Upper lobe of left lung (tissue), 6 donors: ENCODE data around the gene NEO1. TPM values are rescaled to one million over a fixed set of nuclear protein-coding genes. Genes with fewer than 3 reads are reported as not detected.

Experiments used
- ATAC-seq, 2 donors: fragments of 200-7000 bp; cut with Tn5 transposase; one replicate each; pipeline ENCODE4 v1.9.1; 2022; ENCODE audit warnings: mild to moderate bottlenecking in 2 of 2, moderate library complexity in 2 of 2; ENCODE audit not compliant: low FRiP score in 2 of 2
- DNase-seq, 2 donors: peaks; one replicate each; pipeline ENCODE4 v3.0.0-alpha.2; 2019 to 2020
- H3K27ac ChIP-seq, 4 donors: fragments of 200-600 bp; sonication (generic); one replicate each; pipeline ENCODE4 v1.5.1; 2016 to 2019
- H3K27me3 ChIP-seq, 4 donors: fragments of 200-600 bp; sonication (generic); one replicate each; pipeline ENCODE4 v1.5.1; 2017 to 2019
- H3K36me3 ChIP-seq, 4 donors: fragments of 200-600 bp; sonication (generic); one replicate each; pipeline ENCODE4 v1.5.1; 2016 to 2019
- H3K4me1 ChIP-seq, 4 donors: fragments of 200-600 bp; sonication (generic); one replicate each; pipeline ENCODE4 v1.5.1; 2018 to 2019
- H3K4me3 ChIP-seq, 4 donors: fragments of 200-600 bp; sonication (generic); one replicate each; pipeline ENCODE4 v1.5.1; 2017 to 2019; ENCODE audit warnings: mild to moderate bottlenecking in 2 of 4, moderate library complexity in 1 of 4
- H3K9me3 ChIP-seq, 4 donors: fragments of 200-600 bp; sonication (generic); one replicate each; pipeline ENCODE4 v1.5.1; 2018 to 2019
- EP300 ChIP-seq, 4 donors: sonication (generic); formaldehyde crosslinking; IDR thresholded peaks; one replicate each; pipeline ENCODE4 v1.5.1; 2017; ENCODE audit warnings: antibody characterized with exemption in 4 of 4, control low read depth in 2 of 4
- POLR2A ChIP-seq, 4 donors: fragments of 450-650 bp; IDR thresholded peaks; one replicate each; pipeline ENCODE4 v1.5.1; 2016 to 2017; ENCODE audit warnings: antibody characterized with exemption in 4 of 4, mild to moderate bottlenecking in 2 of 4
- POLR2AphosphoS5 ChIP-seq, 2 donors: sonication (generic); formaldehyde crosslinking; IDR thresholded peaks; one replicate each; pipeline ENCODE4 v1.5.1; 2017; ENCODE audit warnings: antibody characterized with exemption in 2 of 2
- WGBS, 2 donors: methylation state at CpG; one replicate each; pipeline ENCODE4 v1.1.5; 2017 to 2018; 5-methylcytosine and 5-hydroxymethylcytosine counted together
- total RNA-seq, 6 donors: library from RNA; depleted of rRNA in 4 of 6; stranded (reverse); fragments of >200 nt in 4 of 6; gene quantifications; one replicate each; pipeline versions ENCODE4 v1.1.0 to v1.2.1, GENCODE V29; 2016 to 2021
- TF ChIP-seq, protein P1 (sequence below), 6 experiments: fragments of 450-650 bp in 4 of 6; fragments of 200-600 bp in 2 of 6; sonication (generic) in 2 of 6; IDR thresholded peaks; one replicate each; pipeline ENCODE4 v1.5.1; 2016 to 2019; ENCODE audit warnings: antibody characterized with exemption in 6 of 6
- donor health status: DM: no; HTN: no; CAD: no; lungs with moderate emphysema.
- donor health status: DM: no; HTN: yes; CAD: no; lungs with severe emphysema.

NEO1 gene
- total RNA-seq, 6 donors from 2014 or later = 14.7 to 37.5 (median 28.2) TPM

GRCh38 chr15:73105064-73105463, 52.8 kb downstream of the NEO1 start:
- H3K27me3 ChIP-seq = no peaks in the 10 kb centered on the region
- H3K4me3 ChIP-seq = no peak overlapping the region
- 92 to 93% methylated on average over 3 of the region's 3 CpGs for WGBS, 2 donors
- H3K36me3 ChIP-seq = no peaks in the 10 kb centered on the region
- no peak overlapping the region for H3K27ac ChIP-seq
- ATAC-seq = no peak
- TF ChIP-seq, protein P1, sequence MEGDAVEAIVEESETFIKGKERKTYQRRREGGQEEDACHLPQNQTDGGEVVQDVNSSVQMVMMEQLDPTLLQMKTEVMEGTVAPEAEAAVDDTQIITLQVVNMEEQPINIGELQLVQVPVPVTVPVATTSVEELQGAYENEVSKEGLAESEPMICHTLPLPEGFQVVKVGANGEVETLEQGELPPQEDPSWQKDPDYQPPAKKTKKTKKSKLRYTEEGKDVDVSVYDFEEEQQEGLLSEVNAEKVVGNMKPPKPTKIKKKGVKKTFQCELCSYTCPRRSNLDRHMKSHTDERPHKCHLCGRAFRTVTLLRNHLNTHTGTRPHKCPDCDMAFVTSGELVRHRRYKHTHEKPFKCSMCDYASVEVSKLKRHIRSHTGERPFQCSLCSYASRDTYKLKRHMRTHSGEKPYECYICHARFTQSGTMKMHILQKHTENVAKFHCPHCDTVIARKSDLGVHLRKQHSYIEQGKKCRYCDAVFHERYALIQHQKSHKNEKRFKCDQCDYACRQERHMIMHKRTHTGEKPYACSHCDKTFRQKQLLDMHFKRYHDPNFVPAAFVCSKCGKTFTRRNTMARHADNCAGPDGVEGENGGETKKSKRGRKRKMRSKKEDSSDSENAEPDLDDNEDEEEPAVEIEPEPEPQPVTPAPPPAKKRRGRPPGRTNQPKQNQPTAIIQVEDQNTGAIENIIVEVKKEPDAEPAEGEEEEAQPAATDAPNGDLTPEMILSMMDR (IDR thresholded peaks at IDR 0.05) = no peak
- TF ChIP-seq POLR2A (IDR thresholded peaks at IDR 0.05) (no peak), EP300 (IDR thresholded peaks at IDR 0.05) (no peak), POLR2AphosphoS5 (IDR thresholded peaks at IDR 0.05) (no peak)
- DNase-seq = no peak
- H3K9me3 ChIP-seq = no peaks in the 10 kb centered on the region
- H3K4me1 ChIP-seq = no peaks in the 10 kb centered on the region

- Histone ChIP-seq H3K27me3 (no peaks in the 10 kb centered on the region), H3K27ac (no peak overlapping the region), H3K9me3 (no peaks in the 10 kb centered on the region), H3K4me3 (no peak overlapping the region), H3K4me1 (no peaks in the 10 kb centered on the region), H3K36me3 (no peaks in the 10 kb centered on the region)
- 76 to 82% methylated on average over 4 of the region's 4 CpGs for WGBS, 2 donors
- ATAC-seq = no peak
- DNase-seq = no peak
- TF ChIP-seq, protein P1 (IDR thresholded peaks at IDR 0.05) = no peak
- TF ChIP-seq EP300 (IDR thresholded peaks at IDR 0.05) = no peak
- TF ChIP-seq POLR2AphosphoS5 (IDR thresholded peaks at IDR 0.05) = no peak
- no peak for TF ChIP-seq POLR2A (IDR thresholded peaks at IDR 0.05)
Observed at GRCh38 chr15:73108676-73109075, 56.4 kb downstream of the NEO1 start.

- ATAC-seq = no peak
- no peak for DNase-seq
- no peak overlapping the region for H3K4me3 ChIP-seq
- TF ChIP-seq POLR2A (IDR thresholded peaks at IDR 0.05) = no peak
- TF ChIP-seq POLR2AphosphoS5 (IDR thresholded peaks at IDR 0.05) = no peak
- no peak for TF ChIP-seq EP300 (IDR thresholded peaks at IDR 0.05)
- TF ChIP-seq, protein P1 (IDR thresholded peaks at IDR 0.05) = no peak
- no peaks in the 10 kb centered on the region for H3K27me3 ChIP-seq
- no peaks in the 10 kb centered on the region for H3K36me3 ChIP-seq
- no peak overlapping the region for H3K27ac ChIP-seq
- no peaks in the 10 kb centered on the region for H3K4me1 ChIP-seq
- WGBS, 2 donors = 98 to 99% methylated on average over 3 of the region's 3 CpGs
- no peaks in the 10 kb centered on the region for H3K9me3 ChIP-seq
Observed at GRCh38 chr15:73109765-73110164, 57.5 kb downstream of the NEO1 start.

DNA sequence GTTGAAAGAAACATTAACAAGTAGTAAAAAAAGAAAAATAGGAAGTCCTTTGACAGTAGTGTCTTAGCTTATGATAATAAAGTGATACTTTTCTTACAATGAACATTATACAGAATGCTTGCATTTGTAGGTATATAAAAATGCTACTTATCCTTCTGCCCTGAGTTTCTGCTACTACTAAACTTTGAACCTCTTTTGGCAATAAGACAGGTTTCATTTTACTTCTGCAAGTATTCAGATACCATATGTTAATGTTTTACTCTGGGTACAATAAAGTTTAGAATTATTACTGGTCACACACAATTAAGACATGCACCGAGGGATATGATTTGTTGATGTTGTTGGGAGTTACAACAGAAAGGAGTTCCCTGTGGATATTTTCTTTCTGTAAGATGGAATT, 57.9 kb downstream of the NEO1 start:
- Histone ChIP-seq H3K4me1 (no peaks in the 10 kb centered on the region), H3K27ac (no peak overlapping the region), H3K4me3 (no peak overlapping the region), H3K9me3 (no peaks in the 10 kb centered on the region), H3K27me3 (no peaks in the 10 kb centered on the region), H3K36me3 (no peaks in the 10 kb centered on the region)
- TF ChIP-seq, protein P1 (IDR thresholded peaks at IDR 0.05) = no peak
- TF ChIP-seq POLR2AphosphoS5 (IDR thresholded peaks at IDR 0.05) (no peak), POLR2A (IDR thresholded peaks at IDR 0.05) (no peak), EP300 (IDR thresholded peaks at IDR 0.05) (no peak)
- 83 to 93% methylated on average over 1 of the region's 1 CpG for WGBS, 2 donors
- no peak for ATAC-seq
- DNase-seq = no peak

DNA sequence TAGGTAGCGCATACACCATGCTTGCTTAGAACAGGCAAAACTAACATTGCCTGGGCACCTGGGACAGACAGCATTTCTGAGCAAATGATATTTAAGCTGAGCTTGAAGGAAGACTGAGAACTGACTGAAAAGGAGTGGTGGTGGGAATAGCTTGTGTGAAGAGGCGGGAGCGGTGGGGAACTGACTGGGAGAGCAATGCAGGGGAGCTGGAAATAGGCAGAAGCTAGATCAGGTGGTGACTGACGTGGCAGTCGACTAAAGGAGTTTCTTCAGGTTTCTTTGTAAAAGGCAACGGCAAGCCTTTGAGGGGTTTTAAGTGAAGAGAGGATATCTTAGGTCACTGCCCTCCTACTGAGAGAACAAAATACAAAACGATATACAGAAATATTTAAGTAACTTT, 61.8 kb downstream of the NEO1 start:
- H3K4me3 ChIP-seq = no peak overlapping the region
- no peaks in the 10 kb centered on the region for H3K27me3 ChIP-seq
- no peak overlapping the region for H3K27ac ChIP-seq
- no peaks in the 10 kb centered on the region for H3K4me1 ChIP-seq
- no peak for ATAC-seq
- no peaks in the 10 kb centered on the region for H3K9me3 ChIP-seq
- H3K36me3 ChIP-seq = peaks cover 0 to 3% (median 0%) of the 10 kb centered on the region in 4 donors
- 76 to 79% methylated on average over 7 of the region's 7 CpGs for WGBS, 2 donors
- no peak for DNase-seq
- TF ChIP-seq POLR2AphosphoS5 (IDR thresholded peaks at IDR 0.05) (no peak), EP300 (IDR thresholded peaks at IDR 0.05) (no peak), POLR2A (IDR thresholded peaks at IDR 0.05) (no peak)
- TF ChIP-seq, protein P1 (IDR thresholded peaks at IDR 0.05) = no peak
